HL-60/S4 treated with phorbol 12-myristate 13-acetate at 8.2 ng/mL for 4 days and 3 days (cell line): ENCODE measurements around the gene SHFL.

Experiments
- in situ Hi-C: fragments of 300-500 bp; cut with MboI; formaldehyde crosslinking; loops from 2 replicates; pipeline ENCODE4 v1.15.0; 2022; ENCODE audit warnings: low sequenced_read_pairs

The SHFL gene

GRCh38 chr19:10107817-10108367 lies 21.8 kb downstream of the SHFL start:
- in situ Hi-C loops: no loop called here

- in situ Hi-C loops: no loop called here
These were observed 23.4 kb downstream of the SHFL start for GRCh38 chr19:10109528-10109927.

- in situ Hi-C loops: no loop called here
These were observed 24.2 kb downstream of the SHFL start for GRCh38 chr19:10110076-10110971.

- in situ Hi-C loops: no loop called here
These were observed 24.8 kb downstream of the SHFL start for GRCh38 chr19:10110972-10111317.

- in situ Hi-C loops: no loop called here
These were observed 25.3 kb downstream of the SHFL start, which contains the start of gene P2RY11 for GRCh38 chr19:10111405-10111811. P2RY11 (plus strand) TSS chr19:10111693; CDS start chr19:10111722, 29 bp downstream.

- in situ Hi-C loops: no loop called here
These were observed 26.1 kb downstream of the SHFL start for GRCh38 chr19:10112037-10112761.

GRCh38 chr19:10112895-10113591 lies 26.9 kb downstream of the SHFL start:
- in situ Hi-C loops: no loop called here

GRCh38 chr19:10113592-10113963 lies 27.5 kb downstream of the SHFL start:
- in situ Hi-C loops: no loop called here

- in situ Hi-C loops: no loop called here
These were observed 28.0 kb downstream of the SHFL start for GRCh38 chr19:10113964-10114650.

GRCh38 chr19:10114651-10115391 lies 28.7 kb downstream of the SHFL start:
- in situ Hi-C loops: no loop called here

- in situ Hi-C loops: no loop called here
These were observed 29.4 kb downstream of the SHFL start for GRCh38 chr19:10115392-10116084.

GRCh38 chr19:10116085-10116865 lies 30.2 kb downstream of the SHFL start:
- in situ Hi-C loops: no loop called here

GRCh38 chr19:10116866-10117616 lies 30.9 kb downstream of the SHFL start:
- in situ Hi-C loops: no loop called here

- in situ Hi-C loops: no loop called here
These were observed 32.8 kb downstream of the SHFL start for GRCh38 chr19:10118960-10119359.

- in situ Hi-C loops: no loop called here
These were observed 34.5 kb downstream of the SHFL start for GRCh38 chr19:10120538-10121189.

GRCh38 chr19:10122045-10122444 lies 35.9 kb downstream of the SHFL start:
- in situ Hi-C loops: no loop called here

GRCh38 chr19:10124429-10124828 lies 38.3 kb downstream of the SHFL start:
- in situ Hi-C loops: no loop called here
